H9 (cell line): ENCODE measurements around the gene TELO2. TPM values are rescaled to one million over a fixed set of nuclear protein-coding genes. Genes with fewer than 3 reads are reported as not detected.

Experiments used
- DNase-seq: peaks from one replicate; pipeline ENCODE4 v3.0.0-alpha.2; 2017
- H2AFZ ChIP-seq: one replicate; pipeline ENCODE4 v1.6.1; 2013; ENCODE audit warnings: mild to moderate bottlenecking, low read length, control low read depth, moderate library complexity
- H2AK5ac ChIP-seq: 2 replicates; pipeline ENCODE4 v1.6.1; 2013; ENCODE audit warnings: low read length, control low read depth, mixed read lengths; ENCODE audit not compliant: insufficient read length
- H2BK120ac ChIP-seq: one replicate; pipeline ENCODE4 v1.6.1; 2013; ENCODE audit warnings: low read depth, mild to moderate bottlenecking, low read length, control low read depth, inconsistent platforms; ENCODE audit not compliant: poor library complexity, severe bottlenecking
- H2BK12ac ChIP-seq: 2 replicates; pipeline ENCODE4 v1.6.1; 2013; ENCODE audit warnings: low read length, control low read depth, mixed read lengths, low read depth; ENCODE audit not compliant: insufficient read length
- H2BK15ac ChIP-seq: 2 replicates; pipeline ENCODE4 v1.6.1; 2013; ENCODE audit warnings: low read depth, low read length, control low read depth
- H2BK20ac ChIP-seq: one replicate; pipeline ENCODE4 v1.6.1; 2013; ENCODE audit warnings: low read depth, mild to moderate bottlenecking, low read length, control low read depth, inconsistent platforms; ENCODE audit not compliant: poor library complexity, severe bottlenecking
- H2BK5ac ChIP-seq: 2 replicates; pipeline ENCODE4 v1.6.1; 2013; ENCODE audit warnings: low read length, control low read depth, mixed read lengths; ENCODE audit not compliant: insufficient read length
- H3K14ac ChIP-seq: 2 replicates; pipeline ENCODE4 v1.6.1; 2013; ENCODE audit warnings: low read length, control low read depth; ENCODE audit not compliant: insufficient read depth
- H3K18ac ChIP-seq: 2 replicates; pipeline ENCODE4 v1.6.1; 2013; ENCODE audit warnings: low read depth, mild to moderate bottlenecking, mixed read lengths, low read length, control low read depth; ENCODE audit not compliant: insufficient read length
- H3K23ac ChIP-seq: 2 replicates; pipeline ENCODE4 v1.6.1; 2013; ENCODE audit warnings: low read length, control low read depth, mixed read lengths, low read depth; ENCODE audit not compliant: insufficient read length
- H3K23me2 ChIP-seq: 2 replicates; pipeline ENCODE4 v1.6.1; 2013; ENCODE audit warnings: low read depth, mild to moderate bottlenecking, mixed read lengths, low read length, control low read depth; ENCODE audit not compliant: insufficient read length, poor library complexity, severe bottlenecking
- H3K27ac ChIP-seq: 2 replicates; pipeline ENCODE4 v1.5.1; 2013; ENCODE audit warnings: low read length, control low read depth, mixed read lengths, low read depth; ENCODE audit not compliant: insufficient read length
- H3K27me3 ChIP-seq: 2 replicates; pipeline ENCODE4 v1.6.1; 2013; ENCODE audit warnings: low read length, control low read depth, inconsistent platforms; ENCODE audit not compliant: insufficient read depth
- H3K4ac ChIP-seq: 2 replicates; pipeline ENCODE4 v1.6.1; 2013; ENCODE audit warnings: low read depth, mild to moderate bottlenecking, control low read depth, inconsistent platforms, low read length, moderate library complexity
- H3K4me1 ChIP-seq: 2 replicates; pipeline ENCODE4 v1.6.1; 2013; ENCODE audit warnings: low read length, control low read depth, inconsistent platforms; ENCODE audit not compliant: insufficient read depth
- H3K4me2 ChIP-seq: 2 replicates; pipeline ENCODE4 v1.6.1; 2013; ENCODE audit warnings: low read length, control low read depth, mixed read lengths; ENCODE audit not compliant: insufficient read length, insufficient read depth
- H3K56ac ChIP-seq: 2 replicates; pipeline ENCODE4 v1.6.1; 2013; ENCODE audit warnings: low read depth, mild to moderate bottlenecking, mixed read lengths, low read length, control low read depth; ENCODE audit not compliant: insufficient read length
- H3K79me1 ChIP-seq: 2 replicates; pipeline ENCODE4 v1.6.1; 2013; ENCODE audit warnings: low read depth, mild to moderate bottlenecking, moderate library complexity, low read length, control low read depth, inconsistent platforms; ENCODE audit not compliant: insufficient read depth, poor library complexity, severe bottlenecking
- H3K79me2 ChIP-seq: 2 replicates; pipeline ENCODE4 v1.6.1; 2013; ENCODE audit warnings: low read length, control low read depth, inconsistent platforms; ENCODE audit not compliant: insufficient read depth
- H3K9ac ChIP-seq: 2 replicates; pipeline ENCODE4 v1.6.1; 2013; ENCODE audit warnings: low read length, control low read depth, mixed read lengths; ENCODE audit not compliant: insufficient read length; ENCODE audit errors: extremely low read depth
- H3K9me3 ChIP-seq: one replicate; pipeline ENCODE4 v1.6.1; 2013; ENCODE audit warnings: low read depth, low read length, inconsistent platforms; ENCODE audit not compliant: control insufficient read depth
- H3T11ph ChIP-seq: one replicate; pipeline ENCODE4 v1.6.1; 2013; ENCODE audit warnings: mild to moderate bottlenecking, low read length, control low read depth, inconsistent platforms
- H4K20me1 ChIP-seq: one replicate; pipeline ENCODE4 v1.6.1; 2013; ENCODE audit not compliant: control insufficient read depth, insufficient read length, insufficient read depth
- H4K5ac ChIP-seq: 2 replicates; pipeline ENCODE4 v1.6.1; 2013; ENCODE audit warnings: low read depth, mild to moderate bottlenecking, mixed read lengths, low read length, control low read depth; ENCODE audit not compliant: insufficient read length
- H4K8ac ChIP-seq: replicated peaks from 2 replicates; pipeline ENCODE4 v1.6.1; 2013; ENCODE audit warnings: low read length, control low read depth, mixed read lengths, low read depth; ENCODE audit not compliant: insufficient read length
- H4K91ac ChIP-seq: 2 replicates; pipeline ENCODE4 v1.6.1; 2013; ENCODE audit warnings: low read depth, mild to moderate bottlenecking, moderate library complexity, mixed read lengths, low read length, control low read depth; ENCODE audit not compliant: insufficient read length
- H3K27ac Mint-ChIP-seq, 3 experiments: 2 replicates in 2 of 3; 3 replicates in 1 of 3; pipeline ENCODE4 v1.8.0; 2020 to 2021; ENCODE audit warnings: mixed read lengths in 3 of 3, mild to moderate bottlenecking in 1 of 3, moderate library complexity in 1 of 3
- H3K27me3 Mint-ChIP-seq: 2 replicates; pipeline ENCODE4 v1.8.0; 2021; ENCODE audit warnings: low read depth, mild to moderate bottlenecking, moderate library complexity, mixed read lengths
- H3K36me3 Mint-ChIP-seq, 3 experiments: 2 replicates in 2 of 3; 3 replicates in 1 of 3; pipeline ENCODE4 v1.8.0; 2020 to 2021; ENCODE audit warnings: low read depth in 3 of 3, mixed read lengths in 3 of 3; ENCODE audit not compliant: insufficient read depth in 1 of 3
- H3K4me1 Mint-ChIP-seq, 2 experiments: 2 replicates each; pipeline ENCODE4 v1.8.0; 2020; ENCODE audit warnings: mixed read lengths in 2 of 2
- H3K4me3 Mint-ChIP-seq, 2 experiments: 2 replicates in 1 of 2; 3 replicates in 1 of 2; pipeline ENCODE4 v1.8.0; 2020 to 2021; ENCODE audit warnings: mild to moderate bottlenecking in 2 of 2, mixed read lengths in 2 of 2, moderate library complexity in 1 of 2
- H3K9me3 Mint-ChIP-seq, 2 experiments: 2 replicates in 1 of 2; 3 replicates in 1 of 2; pipeline ENCODE4 v1.8.0; 2020; ENCODE audit warnings: mild to moderate bottlenecking in 2 of 2, mixed read lengths in 2 of 2, moderate library complexity in 1 of 2
- CTCF ChIP-seq: fragments of 200-600 bp; sonication (generic); conservative IDR thresholded peaks from 3 replicates; pipeline ENCODE4 v1.8.0; 2021; ENCODE audit warnings: antibody characterized with exemption, mild to moderate bottlenecking
- WGBS: extraction: QIAGEN DNeasy Blood & Tissue Kit; methylation state at CpG from one replicate; pipeline ENCODE4 v1.1.7; 2013; ENCODE audit warnings: missing lambda C conversion rate, low lambda C conversion rate, mixed read lengths; ENCODE audit not compliant: insufficient read length; ENCODE audit errors: extremely low coverage; 5-methylcytosine and 5-hydroxymethylcytosine counted together
- total RNA-seq: library from RNA; stranded (reverse); gene quantifications from 2 replicates; pipeline ENCODE4 v1.2.1, GENCODE V29; 2021

The TELO2 gene
- total RNA-seq, 1 experiment from 2014 or later: 98.9 TPM

- Mint-ChIP-seq H3K36me3 (no peaks in the 10 kb centered on the region), H3K4me1 (no peaks in the 10 kb centered on the region; a peak in 1 of 4 replicates), H3K27me3 (no peaks in the 10 kb centered on the region), H3K4me3 (no peak overlapping the region), H3K27ac (peak overlapping the region in 2 of 3 experiments; percentile 7 to 69; a peak in 1 of 7 replicates), H3K9me3 (no peaks in the 10 kb centered on the region)
- no peak overlapping the region for H4K8ac ChIP-seq
- WGBS: no CpG with 5 or more reads among the region's 27 CpGs
- H3K4me1 ChIP-seq: no peaks in the 10 kb centered on the region
- H3K14ac ChIP-seq: no peak overlapping the region
- H2BK15ac ChIP-seq: no peak overlapping the region
- no peak overlapping the region for H3K4ac ChIP-seq
- H3K79me1 ChIP-seq: no peaks in the 10 kb centered on the region
- H3K27me3 ChIP-seq: no peaks in the 10 kb centered on the region; the same call in 1 of the 2 replicates
- H3K4me2 ChIP-seq: no peak overlapping the region
- no peak overlapping the region for H3T11ph ChIP-seq
- no peak for TF ChIP-seq CTCF
- no peaks in the 10 kb centered on the region for H3K23me2 ChIP-seq
- no peak overlapping the region for H4K5ac ChIP-seq
- H2AK5ac ChIP-seq: no peak overlapping the region
- H3K9me3 ChIP-seq: no peaks in the 10 kb centered on the region
- H3K9ac ChIP-seq: no peak overlapping the region
- H2BK120ac ChIP-seq: no peak overlapping the region
- no peaks in the 10 kb centered on the region for H3K79me2 ChIP-seq
- H3K27ac ChIP-seq: no peak overlapping the region
- H3K23ac ChIP-seq: no peak overlapping the region
- H3K18ac ChIP-seq: no peak overlapping the region
- H2BK5ac ChIP-seq: no peak overlapping the region
- DNase-seq: no peak
- no peak overlapping the region for H2AFZ ChIP-seq
- H4K91ac ChIP-seq: no peak overlapping the region
- H3K56ac ChIP-seq: no peak overlapping the region
- no peak overlapping the region for H2BK12ac ChIP-seq
- no peak overlapping the region for H2BK20ac ChIP-seq
- H4K20me1 ChIP-seq: no peaks in the 10 kb centered on the region
Observed at GRCh38 chr16:1530349-1530882, 37.3 kb downstream of the TELO2 start.
